GM21423 (cell line): ENCODE measurements around the gene DNAI1.
"Not testable (repeated sequence)": the region's sequence is repeated elsewhere in the genome, so short reads cannot be mapped to it uniquely, and the experiment has no call there.

Experiments used
- ATAC-seq: cut with Tn5 transposase; IDR thresholded peaks from one replicate; pipeline ENCODE4 v1.9.1; 2021; ENCODE audit warnings: mild to moderate bottlenecking, moderate library complexity; ENCODE audit not compliant: unreplicated experiment

Gene DNAI1

GRCh38 chr9:34458013-34458958 lies at the start of gene DNAI1, which contains the start of gene FAM219A:
TSS of gene DNAI1 (plus strand) at chr9:34458805. CDS start at chr9:34459006, 201 bp downstream.
TSS of gene FAM219A (minus strand) at chr9:34458570. CDS start at chr9:34458263, 307 bp downstream.
- ATAC-seq, result peak; percentile 98

GRCh38 chr9:34409154-34409553 lies 49.5 kb upstream of the DNAI1 start:
- no peak for ATAC-seq

- ATAC-seq, result no peak
Measured at GRCh38 chr9:34412336-34412735, 46.3 kb upstream of the DNAI1 start.

GRCh38 chr9:34413231-34413852 lies 45.3 kb upstream of the DNAI1 start:
- ATAC-seq, result no peak

GRCh38 chr9:34417734-34418133 lies 40.9 kb upstream of the DNAI1 start:
- no peak for ATAC-seq

- no peak for ATAC-seq
Measured at GRCh38 chr9:34419716-34420504, 38.7 kb upstream of the DNAI1 start.

- ATAC-seq, result no peak
Measured at GRCh38 chr9:34426347-34427074, 32.1 kb upstream of the DNAI1 start.

GRCh38 chr9:34428325-34428958 lies 30.2 kb upstream of the DNAI1 start:
- no peak for ATAC-seq

- no peak for ATAC-seq
Measured at GRCh38 chr9:34430843-34431437, 27.7 kb upstream of the DNAI1 start.

GRCh38 chr9:34431667-34432066 lies 26.9 kb upstream of the DNAI1 start:
- no peak for ATAC-seq

GRCh38 chr9:34437006-34437925 lies 21.3 kb upstream of the DNAI1 start:
- no peak for ATAC-seq

GRCh38 chr9:34437926-34438307 lies 20.7 kb upstream of the DNAI1 start:
- ATAC-seq, result not testable (repeated sequence)

- not testable (repeated sequence) for ATAC-seq
Measured at GRCh38 chr9:34438465-34438864, 20.1 kb upstream of the DNAI1 start.

- ATAC-seq, result no peak
Measured at GRCh38 chr9:34440017-34440416, 18.6 kb upstream of the DNAI1 start.

- no peak for ATAC-seq
Measured at GRCh38 chr9:34442770-34443169, 15.8 kb upstream of the DNAI1 start.

- ATAC-seq, result no peak
Measured at GRCh38 chr9:34443533-34443932, 15.1 kb upstream of the DNAI1 start.

- ATAC-seq, result no peak
Measured at GRCh38 chr9:34443976-34444375, 14.6 kb upstream of the DNAI1 start.

- no peak for ATAC-seq
Measured at GRCh38 chr9:34446468-34446891, 12.1 kb upstream of the DNAI1 start.

GRCh38 chr9:34446951-34447350 lies 11.7 kb upstream of the DNAI1 start:
- ATAC-seq, result no peak
